Muscle of leg (tissue), 16 donors: Measurements from ENCODE around the gene CTRL. TPM values are rescaled to one million over a fixed set of nuclear protein-coding genes. Genes with fewer than 3 reads are reported as not detected.
"Not testable (repeated sequence)": the region's sequence is repeated elsewhere in the genome, so short reads cannot be mapped to it uniquely, and the experiment has no call there.

Experiments used
- DNase-seq: peaks from one replicate; pipeline ENCODE4 v3.0.0; 2013
- H3K27ac ChIP-seq: one replicate; pipeline ENCODE4 v1.5.1; 2013; ENCODE audit warnings: mild to moderate bottlenecking, low read length, control low read depth
- H3K27me3 ChIP-seq: one replicate; pipeline ENCODE4 v1.6.1; 2013; ENCODE audit warnings: low read length; ENCODE audit not compliant: control insufficient read depth, insufficient read depth
- H3K36me3 ChIP-seq: one replicate; pipeline ENCODE4 v1.6.1; 2013; ENCODE audit warnings: low read length; ENCODE audit not compliant: control insufficient read depth, insufficient read depth
- H3K4me1 ChIP-seq: one replicate; pipeline ENCODE4 v1.6.1; 2013; ENCODE audit warnings: low read length; ENCODE audit not compliant: control insufficient read depth, insufficient read depth
- H3K4me3 ChIP-seq: one replicate; pipeline ENCODE4 v1.5.1; 2013; ENCODE audit warnings: low read length, control low read depth
- H3K9me3 ChIP-seq: replicated peaks from 2 replicates; pipeline ENCODE4 v1.6.1; 2013; ENCODE audit warnings: low read depth, low read length; ENCODE audit not compliant: control insufficient read depth
- WGBS: methylation state at CpG from one replicate; pipeline ENCODE4 v1.1.5; 2013; ENCODE audit warnings: missing lambda C conversion rate; ENCODE audit not compliant: insufficient coverage; 5-methylcytosine and 5-hydroxymethylcytosine counted together
- long read RNA-seq, 11 donors: transcript quantifications; one replicate each; lab custom pipeline, GENCODE V29; 2026
- polyA plus RNA-seq, 8 donors: library from polyadenylated mRNA; unstranded; fragments of 120-200 nt; gene quantifications; one replicate each; pipeline versions ENCODE4 v1.2.1 to v1.2.3, GENCODE V29; 2013; ENCODE audit warnings: inconsistent platforms in 1 of 8, low replicate concordance in 1 of 8; ENCODE audit not compliant: insufficient read length in 8 of 8, insufficient read depth in 1 of 8
- total RNA-seq: library from RNA; stranded (reverse); fragments of 120-200 nt; gene quantifications from one replicate; pipeline ENCODE4 v1.2.4, GENCODE V29; 2013

Gene CTRL
- total RNA-seq (0.66 TPM), polyA plus RNA-seq (1 to 10 TPM; 2.3 to 5.2 (median 3.6) TPM)
- long read RNA-seq, donor 1, result 0 reads
- long read RNA-seq, donor 2, result 0 reads
- long read RNA-seq, donor 3, result 0 reads
- long read RNA-seq, donor 4, result 0 reads
- long read RNA-seq, donor 5, result 0 reads
- long read RNA-seq, donor 6, result 0 reads
- long read RNA-seq, donor 7, partial matches to known transcripts, result 0 of 1 reads
- long read RNA-seq, donor 7, other reads (novel, unspliced or antisense), result 0 of 1 reads
- long read RNA-seq, donor 8, result 0 reads
- long read RNA-seq, donor 9, result 0 reads
- long read RNA-seq, donor 10, result 0 reads
- long read RNA-seq, donor 11, result 0 reads

DNA sequence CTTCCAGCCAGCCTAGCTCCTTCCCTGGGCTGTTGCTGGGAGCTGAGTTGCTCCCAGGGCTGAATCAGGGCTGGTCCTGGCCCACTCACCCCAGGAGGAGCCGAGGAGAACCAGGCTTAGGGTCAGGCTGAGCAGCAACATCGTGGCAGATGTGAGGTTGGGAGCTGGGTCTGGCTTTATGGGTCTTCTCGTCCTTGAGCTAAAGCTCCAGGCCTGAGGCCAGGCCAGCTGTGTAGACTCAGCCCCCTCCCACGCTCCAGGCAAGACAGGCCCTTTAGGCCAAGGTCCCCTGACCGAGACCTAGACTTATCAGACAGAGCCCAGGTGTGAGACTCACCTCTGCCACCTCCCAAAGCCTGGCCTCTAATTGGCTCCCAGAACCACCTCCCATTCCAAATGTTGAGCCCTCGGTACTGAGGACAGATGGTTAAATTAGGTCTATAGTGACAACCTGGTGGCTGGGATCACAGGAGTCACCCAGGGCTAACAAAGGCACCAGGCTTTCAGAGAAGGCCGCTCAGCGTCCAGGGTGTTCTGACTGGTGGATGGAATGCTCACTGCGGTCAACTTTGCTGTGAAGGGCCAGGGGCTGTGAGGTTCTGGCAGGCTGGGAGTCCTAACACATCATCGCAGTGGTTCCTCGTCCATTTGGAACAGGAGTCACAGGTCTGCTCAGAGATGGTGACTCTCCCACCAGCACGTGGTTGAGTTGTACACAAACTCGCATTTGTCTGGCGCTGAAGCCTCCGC is at the start of gene CTRL:
Gene CTRL (minus strand): TSS at position 151 of the 750 bp plus-strand sequence. CDS start 10 bp downstream, at position 141.
- H3K27me3 ChIP-seq, result no peaks in the 10 kb centered on the region
- peak; percentile 14 for DNase-seq
- H3K36me3 ChIP-seq, result peaks cover 62% of the 10 kb centered on the region
- H3K27ac ChIP-seq, result no peak within 1 kb of the TSS
- H3K4me1 ChIP-seq, result peaks cover 24% of the 10 kb centered on the region
- 71% methylated on average over 11 of the region's 15 CpGs for WGBS
- H3K9me3 ChIP-seq, result no peaks in the 10 kb centered on the region
- no peak within 1 kb of the TSS for H3K4me3 ChIP-seq

DNA sequence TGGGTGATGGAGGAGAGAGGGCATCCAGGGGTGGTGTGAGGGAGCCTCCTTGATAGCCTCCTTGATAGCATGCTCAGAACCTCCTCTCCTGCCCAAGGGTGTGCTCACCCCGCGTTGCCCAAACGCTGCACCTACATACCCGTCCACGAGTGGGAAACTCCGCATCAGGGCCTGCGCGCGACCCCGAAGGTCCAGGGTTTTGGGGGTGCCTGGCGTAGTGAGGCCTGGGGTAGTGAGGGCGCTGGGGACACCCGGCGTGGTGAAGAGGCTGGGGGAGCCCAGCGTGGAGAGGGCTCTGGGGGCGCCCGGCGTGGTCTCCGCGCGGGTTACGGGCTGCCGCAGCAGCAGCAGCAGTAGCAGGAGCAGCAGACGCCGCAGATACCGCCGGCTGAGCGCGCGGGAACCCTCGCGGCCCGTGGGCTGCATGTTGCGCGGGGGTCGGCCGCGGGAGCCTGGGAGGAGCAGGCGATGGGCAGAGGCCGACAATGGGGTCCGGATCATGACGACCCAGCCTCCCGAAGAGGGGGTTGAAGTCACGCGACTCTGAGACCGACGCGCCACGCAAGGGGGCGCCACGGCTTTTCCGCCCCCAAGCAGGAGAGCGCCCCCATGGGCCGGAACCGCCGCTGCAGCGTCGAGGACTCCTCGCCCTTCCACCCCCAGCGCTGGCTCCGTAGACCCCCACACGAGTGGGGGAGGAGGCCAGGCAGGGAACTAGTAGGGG is 48.5 kb upstream of the CTRL start, which contains the start of gene DPEP3:
Gene DPEP3 (minus strand): TSS at position 545 of the 724 bp plus-strand sequence. CDS start 119 bp downstream, at position 426.
- peaks cover 18% of the 10 kb centered on the region for H3K4me1 ChIP-seq
- H3K9me3 ChIP-seq, result no peaks in the 10 kb centered on the region
- WGBS, result 56% methylated on average over 54 of the region's 62 CpGs
- H3K27me3 ChIP-seq, result peaks cover 21% of the 10 kb centered on the region
- no peak for DNase-seq
- no peak within 1 kb of the TSS for H3K27ac ChIP-seq
- no peak within 1 kb of the TSS for H3K4me3 ChIP-seq
- H3K36me3 ChIP-seq, result no peaks in the 10 kb centered on the region

DNA sequence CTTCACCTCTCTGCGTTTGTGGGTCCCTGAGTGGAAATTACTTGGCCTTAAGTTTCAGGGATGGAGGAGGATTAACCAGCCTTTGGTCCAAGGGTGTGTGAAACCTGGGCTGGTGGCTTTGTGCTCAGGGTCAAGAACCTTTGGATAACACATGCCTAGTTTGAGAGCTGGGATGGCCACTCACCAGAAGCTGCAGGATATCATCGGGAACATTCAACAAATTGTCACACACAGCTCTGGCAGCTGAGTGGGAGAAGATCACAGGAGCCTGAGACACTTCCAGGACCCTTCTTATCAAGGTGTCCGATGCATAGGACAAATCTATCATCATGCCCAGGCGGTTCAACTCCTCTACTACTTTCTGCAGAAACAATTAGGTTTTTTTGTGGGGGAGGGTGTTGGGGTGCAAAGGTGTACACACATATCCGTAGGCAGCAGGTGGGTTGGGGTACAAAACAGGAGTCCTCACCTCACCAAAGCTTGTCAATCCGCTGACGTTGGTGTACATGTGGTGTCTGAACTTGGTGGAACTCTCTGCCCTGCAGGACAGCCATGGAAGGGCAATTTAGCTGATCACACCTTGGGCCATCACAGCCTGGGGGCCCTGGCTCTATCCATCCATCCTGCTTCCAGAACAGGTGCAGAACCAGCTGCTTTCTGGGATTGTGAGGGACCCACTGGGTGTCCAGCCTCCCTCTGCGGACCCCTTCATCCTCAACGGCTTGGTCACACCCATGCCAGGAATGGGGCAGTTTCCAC is 46.0 kb upstream of the CTRL start:
- Histone ChIP-seq H3K9me3 (no peaks in the 10 kb centered on the region), H3K27ac (no peak overlapping the region), H3K4me1 (peaks cover 4% of the 10 kb centered on the region), H3K4me3 (no peak overlapping the region), H3K36me3 (no peaks in the 10 kb centered on the region), H3K27me3 (peaks cover 21% of the 10 kb centered on the region)
- DNase-seq, result no peak
- 74% methylated on average over 4 of the region's 9 CpGs for WGBS

DNA sequence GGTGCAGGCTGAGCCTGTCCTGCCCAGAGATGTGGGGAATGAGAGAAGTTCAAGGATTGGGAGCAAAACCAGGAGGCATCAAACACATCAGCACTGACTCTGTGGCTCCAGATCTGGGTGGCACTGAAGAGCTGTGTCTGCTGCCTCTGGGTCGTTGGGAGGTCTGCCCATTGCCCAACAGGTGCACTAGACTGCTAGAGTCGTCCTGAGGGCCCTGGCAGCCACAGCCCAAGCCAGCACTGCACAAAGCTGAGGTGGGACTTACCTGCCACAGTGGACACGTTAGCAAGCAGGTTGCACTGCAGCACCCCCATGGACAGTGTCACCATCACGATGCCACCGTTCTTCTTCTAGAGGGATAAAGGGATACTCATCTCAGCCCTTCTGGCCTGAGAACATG is 45.3 kb upstream of the CTRL start:
- Histone ChIP-seq H3K4me1 (peaks cover 4% of the 10 kb centered on the region), H3K4me3 (no peak overlapping the region), H3K9me3 (no peaks in the 10 kb centered on the region), H3K27ac (no peak overlapping the region), H3K36me3 (no peaks in the 10 kb centered on the region), H3K27me3 (peaks cover 21% of the 10 kb centered on the region)
- DNase-seq, result no peak
- 80% methylated on average over 5 of the region's 5 CpGs for WGBS

DNA sequence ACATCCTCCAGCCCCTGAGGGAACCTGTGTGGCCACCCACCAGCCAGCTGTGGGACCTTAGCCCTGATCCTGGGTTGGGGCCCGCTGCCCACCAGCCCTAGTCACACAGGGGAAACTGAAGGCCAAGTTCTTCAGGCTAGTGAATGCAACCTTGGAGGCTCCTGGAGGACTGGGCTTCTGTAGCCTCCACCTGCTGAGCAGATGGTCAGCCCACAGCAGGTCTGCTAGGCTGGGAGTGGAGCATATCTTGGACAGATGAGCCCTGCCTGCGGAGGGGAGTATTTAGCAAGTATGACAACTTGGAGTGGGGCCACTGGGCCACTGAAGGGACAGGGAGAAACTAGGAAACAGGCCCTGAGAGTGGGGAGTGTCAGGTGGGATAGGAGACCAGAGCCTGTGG is 44.5 kb upstream of the CTRL start:
- H3K4me3 ChIP-seq, result no peak overlapping the region
- 93% methylated on average over 2 of the region's 2 CpGs for WGBS
- no peaks in the 10 kb centered on the region for H3K9me3 ChIP-seq
- no peak for DNase-seq
- H3K4me1 ChIP-seq, result peaks cover 4% of the 10 kb centered on the region
- peaks cover 20% of the 10 kb centered on the region for H3K27me3 ChIP-seq
- no peaks in the 10 kb centered on the region for H3K36me3 ChIP-seq
- H3K27ac ChIP-seq, result no peak overlapping the region

DNA sequence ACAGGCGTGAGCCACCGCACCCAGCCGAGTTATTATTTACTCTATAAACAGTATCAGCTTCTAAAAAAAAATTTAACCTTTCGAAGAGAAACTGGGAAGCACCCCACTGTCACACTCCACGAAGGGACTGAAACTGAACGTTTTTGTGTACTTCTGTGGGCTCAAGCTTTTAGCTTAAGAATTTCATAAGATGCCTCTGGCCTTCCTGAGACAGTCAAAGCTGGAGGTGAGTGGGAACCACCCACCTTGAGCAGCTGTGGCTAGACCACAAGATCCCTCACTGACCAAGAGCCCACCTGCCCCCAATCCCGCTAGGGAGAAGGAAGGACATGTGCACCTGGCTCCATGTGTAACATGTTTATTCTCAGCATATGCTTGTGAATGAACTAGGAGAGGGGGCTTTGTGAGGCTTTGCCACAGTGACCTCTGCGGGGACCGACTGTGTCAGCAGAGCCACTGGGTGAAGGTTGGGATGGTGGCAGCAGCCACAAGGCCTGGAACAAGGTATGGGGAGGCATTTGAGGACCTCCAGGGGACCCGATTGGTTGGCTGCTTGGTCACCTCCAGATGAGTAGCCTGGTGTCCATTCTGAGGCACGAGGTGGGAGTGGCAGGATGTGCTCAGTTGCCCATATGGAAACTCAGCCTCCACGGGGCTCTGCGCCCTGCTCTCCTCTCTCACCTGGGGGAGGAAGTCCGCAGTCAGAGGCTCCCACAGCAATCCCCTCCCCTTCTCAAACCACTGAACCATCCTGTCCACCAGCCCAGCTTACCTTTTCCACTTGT is 43.9 kb upstream of the CTRL start:
- H3K36me3 ChIP-seq, result no peaks in the 10 kb centered on the region
- WGBS, result 74% methylated on average over 12 of the region's 14 CpGs

DNA sequence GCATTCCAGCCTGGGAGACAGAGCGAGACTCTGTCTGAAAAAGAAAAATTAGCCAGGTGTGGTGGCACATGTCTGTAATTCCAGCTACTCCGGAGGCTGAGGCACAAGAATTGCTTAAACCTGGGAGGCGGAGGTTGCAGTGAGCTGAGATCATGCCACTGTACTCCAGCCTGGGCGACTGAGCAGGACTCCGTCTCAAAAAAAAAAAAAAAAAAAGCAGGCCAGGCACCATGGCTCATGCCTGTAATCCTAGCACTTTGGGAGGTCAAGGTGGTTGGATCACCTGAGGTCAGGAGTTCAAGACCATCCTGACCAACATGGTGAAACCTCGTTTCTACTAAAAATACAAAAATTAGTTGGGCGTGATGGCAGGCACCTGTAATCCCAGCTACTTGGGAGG is 40.6 kb upstream of the CTRL start:
- 89% methylated on average over 5 of the region's 7 CpGs for WGBS
- H3K4me3 ChIP-seq, H3K9me3 ChIP-seq, H3K36me3 ChIP-seq, H3K27me3 ChIP-seq, H3K27ac ChIP-seq, DNase-seq: not testable (repeated sequence)
- peaks cover 15% of the 10 kb centered on the region for H3K4me1 ChIP-seq

More for the DNA sequence above, 43.9 kb upstream of the CTRL start:
- H3K27me3 ChIP-seq, result peaks cover 15% of the 10 kb centered on the region
- no peak overlapping the region for H3K27ac ChIP-seq
- peaks cover 4% of the 10 kb centered on the region for H3K4me1 ChIP-seq
- no peak overlapping the region for H3K4me3 ChIP-seq
- H3K9me3 ChIP-seq, result no peaks in the 10 kb centered on the region
- DNase-seq, result no peak

DNA sequence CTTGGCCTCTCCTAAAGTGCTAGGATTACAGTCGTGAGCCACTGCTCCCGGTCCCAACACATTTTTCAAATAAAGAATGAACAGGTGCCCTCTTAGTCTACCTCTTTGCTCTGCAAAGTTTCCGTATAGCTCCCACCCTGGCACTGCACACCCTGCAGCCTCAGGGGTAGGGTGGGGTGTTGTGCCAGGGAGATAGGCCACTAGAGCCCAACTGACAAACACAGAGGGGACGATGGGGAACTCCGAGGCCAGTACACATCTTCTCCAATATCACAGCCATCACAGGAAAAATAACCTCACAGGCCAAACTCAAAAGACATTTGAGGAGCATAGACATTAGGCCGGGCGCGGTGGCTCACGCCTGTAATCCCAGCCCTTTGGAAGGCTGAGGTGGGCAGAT is 39.4 kb upstream of the CTRL start:
- 100% methylated on average over 1 of the region's 9 CpGs for WGBS
- Histone ChIP-seq H3K4me1 (peaks cover 25% of the 10 kb centered on the region), H3K27me3 (peaks cover 2% of the 10 kb centered on the region), H3K9me3 (no peaks in the 10 kb centered on the region), H3K4me3 (no peak overlapping the region), H3K36me3 (peaks cover 4% of the 10 kb centered on the region), H3K27ac (no peak overlapping the region)
- no peak for DNase-seq
